Measurements from ENCODE around the gene CCDC27.

Gene CCDC27

GRCh38 chr1:3767328-3767925 is 15.2 kb downstream of the CCDC27 start:
- no peak overlapping the region for H3K4me3 ChIP-seq (ENCODE audit: low read depth in 1 of 2, low read length in 2 of 2)
- H3K4me1 ChIP-seq (ENCODE audit: insufficient read depth, low read length), result peaks cover 10% of the 10 kb centered on the region
- H3K27me3 ChIP-seq (ENCODE audit: control insufficient read depth in 1 of 2, insufficient read depth in 2 of 2, low read length in 2 of 2), result peaks cover 0 to 6% of the 10 kb centered on the region in 2 donors
- H3K27ac ChIP-seq (ENCODE audit: low read depth, low read length), result no peak overlapping the region
- H3K9ac ChIP-seq (ENCODE audit: low read length), result no peak overlapping the region
- H3K36me3 ChIP-seq (ENCODE audit: insufficient read depth, low read length), result no peaks in the 10 kb centered on the region
- H3K9me3 ChIP-seq (ENCODE audit: low read length), result no peaks in the 10 kb centered on the region

GRCh38 chr1:3768811-3769390 is 16.7 kb downstream of the CCDC27 start:
- Histone ChIP-seq H3K36me3 (ENCODE audit: insufficient read depth, low read length) (no peaks in the 10 kb centered on the region), H3K9ac (ENCODE audit: low read length) (no peak overlapping the region), H3K9me3 (ENCODE audit: low read length) (no peaks in the 10 kb centered on the region), H3K4me3 (ENCODE audit: low read depth in 1 of 2, low read length in 2 of 2) (no peak overlapping the region), H3K4me1 (ENCODE audit: insufficient read depth, low read length) (peaks cover 17% of the 10 kb centered on the region), H3K27me3 (ENCODE audit: control insufficient read depth in 1 of 2, insufficient read depth in 2 of 2, low read length in 2 of 2) (no peaks in the 10 kb centered on the region), H3K27ac (ENCODE audit: low read depth, low read length) (no peak overlapping the region)

- Histone ChIP-seq H3K9ac (ENCODE audit: low read length) (no peak overlapping the region), H3K27me3 (ENCODE audit: control insufficient read depth in 1 of 2, insufficient read depth in 2 of 2, low read length in 2 of 2) (no peaks in the 10 kb centered on the region), H3K36me3 (ENCODE audit: insufficient read depth, low read length) (no peaks in the 10 kb centered on the region), H3K27ac (ENCODE audit: low read depth, low read length) (no peak overlapping the region), H3K4me3 (ENCODE audit: low read depth in 1 of 2, low read length in 2 of 2) (no peak overlapping the region), H3K9me3 (ENCODE audit: low read length) (no peaks in the 10 kb centered on the region), H3K4me1 (ENCODE audit: insufficient read depth, low read length) (peaks cover 20% of the 10 kb centered on the region)
These were observed 18.0 kb downstream of the CCDC27 start for GRCh38 chr1:3770047-3770765.

GRCh38 chr1:3771108-3772026 is 19.1 kb downstream of the CCDC27 start:
- H3K9me3 ChIP-seq (ENCODE audit: low read length), result no peaks in the 10 kb centered on the region
- no peaks in the 10 kb centered on the region for H3K27me3 ChIP-seq (ENCODE audit: control insufficient read depth in 1 of 2, insufficient read depth in 2 of 2, low read length in 2 of 2)
- no peak overlapping the region for H3K27ac ChIP-seq (ENCODE audit: low read depth, low read length)
- no peaks in the 10 kb centered on the region for H3K36me3 ChIP-seq (ENCODE audit: insufficient read depth, low read length)
- peak overlapping the region; percentile 53 to 80 for H3K4me3 ChIP-seq (ENCODE audit: low read depth in 1 of 2, low read length in 2 of 2)
- H3K9ac ChIP-seq (ENCODE audit: low read length), result peak overlapping the region; percentile 10
- peaks cover 23% of the 10 kb centered on the region for H3K4me1 ChIP-seq (ENCODE audit: insufficient read depth, low read length)

GRCh38 chr1:3772027-3772714 is 19.9 kb downstream of the CCDC27 start:
- H3K36me3 ChIP-seq (ENCODE audit: insufficient read depth, low read length), result no peaks in the 10 kb centered on the region
- H3K9ac ChIP-seq (ENCODE audit: low read length), result peak overlapping the region; percentile 10
- peaks cover 23% of the 10 kb centered on the region for H3K4me1 ChIP-seq (ENCODE audit: insufficient read depth, low read length)

GRCh38 chr1:3772715-3773571 is 20.7 kb downstream of the CCDC27 start, which contains the start of gene SMIM1:
TSS of gene SMIM1 (plus strand) at chr1:3772749. CDS start at chr1:3775374, 2,625 bp downstream.
- peaks cover 23% of the 10 kb centered on the region for H3K4me1 ChIP-seq (ENCODE audit: insufficient read depth, low read length)
- no peaks in the 10 kb centered on the region for H3K36me3 ChIP-seq (ENCODE audit: insufficient read depth, low read length)
- peak within 1 kb of the TSS; percentile 10 for H3K9ac ChIP-seq (ENCODE audit: low read length)
- H3K27ac ChIP-seq (ENCODE audit: low read depth, low read length), result peak within 1 kb of the TSS; percentile 82
- H3K4me3 ChIP-seq (ENCODE audit: low read depth in 1 of 2, low read length in 2 of 2), result peak within 1 kb of the TSS; percentile 53 to 80
- H3K9me3 ChIP-seq (ENCODE audit: low read length), result no peaks in the 10 kb centered on the region
- H3K27me3 ChIP-seq (ENCODE audit: control insufficient read depth in 1 of 2, insufficient read depth in 2 of 2, low read length in 2 of 2), result no peaks in the 10 kb centered on the region

More at GRCh38 chr1:3772027-3772714, 19.9 kb downstream of the CCDC27 start:
- Histone ChIP-seq H3K9me3 (ENCODE audit: low read length) (no peaks in the 10 kb centered on the region), H3K4me3 (ENCODE audit: low read depth in 1 of 2, low read length in 2 of 2) (peak overlapping the region; percentile 53 to 80), H3K27ac (ENCODE audit: low read depth, low read length) (peak overlapping the region; percentile 63), H3K27me3 (ENCODE audit: control insufficient read depth in 1 of 2, insufficient read depth in 2 of 2, low read length in 2 of 2) (no peaks in the 10 kb centered on the region)

GRCh38 chr1:3773572-3774275 is 21.5 kb downstream of the CCDC27 start:
- H3K9ac ChIP-seq (ENCODE audit: low read length), result no peak overlapping the region
- no peaks in the 10 kb centered on the region for H3K36me3 ChIP-seq (ENCODE audit: insufficient read depth, low read length)
- H3K9me3 ChIP-seq (ENCODE audit: low read length), result no peaks in the 10 kb centered on the region
- H3K4me1 ChIP-seq (ENCODE audit: insufficient read depth, low read length), result peaks cover 23% of the 10 kb centered on the region
- H3K27ac ChIP-seq (ENCODE audit: low read depth, low read length), result no peak overlapping the region
- H3K4me3 ChIP-seq (ENCODE audit: low read depth in 1 of 2, low read length in 2 of 2), result peak overlapping the region in 1 of 2 donors; percentile 23
- H3K27me3 ChIP-seq (ENCODE audit: control insufficient read depth in 1 of 2, insufficient read depth in 2 of 2, low read length in 2 of 2), result no peaks in the 10 kb centered on the region

- H3K27ac ChIP-seq (ENCODE audit: low read depth, low read length), result no peak overlapping the region
- no peaks in the 10 kb centered on the region for H3K27me3 ChIP-seq (ENCODE audit: control insufficient read depth in 1 of 2, insufficient read depth in 2 of 2, low read length in 2 of 2)
- H3K9me3 ChIP-seq (ENCODE audit: low read length), result no peaks in the 10 kb centered on the region
- H3K4me1 ChIP-seq (ENCODE audit: insufficient read depth, low read length), result peaks cover 23% of the 10 kb centered on the region
- no peak overlapping the region for H3K9ac ChIP-seq (ENCODE audit: low read length)
- no peak overlapping the region for H3K4me3 ChIP-seq (ENCODE audit: low read depth in 1 of 2, low read length in 2 of 2)
- peaks cover 4% of the 10 kb centered on the region for H3K36me3 ChIP-seq (ENCODE audit: insufficient read depth, low read length)
These were observed 22.2 kb downstream of the CCDC27 start for GRCh38 chr1:3774276-3774945.

GRCh38 chr1:3774946-3775489 is 22.8 kb downstream of the CCDC27 start:
- Histone ChIP-seq H3K9ac (ENCODE audit: low read length) (no peak overlapping the region), H3K27me3 (ENCODE audit: control insufficient read depth in 1 of 2, insufficient read depth in 2 of 2, low read length in 2 of 2) (no peaks in the 10 kb centered on the region), H3K9me3 (ENCODE audit: low read length) (no peaks in the 10 kb centered on the region), H3K4me3 (ENCODE audit: low read depth in 1 of 2, low read length in 2 of 2) (no peak overlapping the region), H3K4me1 (ENCODE audit: insufficient read depth, low read length) (peaks cover 23% of the 10 kb centered on the region), H3K36me3 (ENCODE audit: insufficient read depth, low read length) (peaks cover 10% of the 10 kb centered on the region), H3K27ac (ENCODE audit: low read depth, low read length) (no peak overlapping the region)

Data from muscle layer of colon (tissue), 2 donors.